HCT116 (cell line): ENCODE data around the gene GBP5. TPM values are rescaled to one million over a fixed set of nuclear protein-coding genes. Genes with fewer than 3 reads are reported as not detected.

ENCODE experiments used
- ATAC-seq: fragments of 200-7000 bp; cut with Tn5 transposase; 2 replicates; pipeline ENCODE4 v1.9.1; 2020; ENCODE audit warnings: mild to moderate bottlenecking, moderate library complexity
- BruUV-seq: library from RNA; stranded (reverse); fragments of 400-500 nt; replicated peaks from 2 replicates; lab custom pipeline; 2021; lab: Mats Ljungman, UMichigan
- CTCF ChIA-PET: fragments of 300-600 bp; sonication (Branson Sonifier 250); formaldehyde crosslinking; loops from one replicate; lab custom pipeline; 2021; ENCODE audit warnings: antibody characterized with exemption; lab: Charles Lee
- POLR2A ChIA-PET: fragments of 300-600, 350-600 bp; sonication (Branson Sonifier 250); formaldehyde crosslinking; loops from one replicate; lab custom pipeline; 2021; ENCODE audit warnings: antibody characterized with exemption; lab: Charles Lee
- RAD21 ChIA-PET, 2 experiments: fragments of 300-600 bp; sonication (Branson Sonifier 250); formaldehyde crosslinking; loops; one replicate each; lab custom pipeline; 2023; ENCODE audit warnings: low total read pairs in 2 of 2; ENCODE audit not compliant: uncharacterized antibody in 2 of 2, unreplicated experiment in 2 of 2, low non-redundant PET in 1 of 2; lab: Charles Lee
- DNase-seq: peaks from one replicate; pipeline ENCODE4 v3.0.0-alpha.2; 2010; ENCODE audit warnings: low read depth, low spot score
- H2AFZ ChIP-seq: fragments of 200-600 bp; shearing (Covaris generic), sonication (generic); 2 replicates; pipeline ENCODE4 v1.6.1; 2017; ENCODE audit warnings: low read depth, mixed run types, mixed read lengths, antibody characterized with exemption, low read length; ENCODE audit not compliant: poor library complexity, severe bottlenecking
- H3K27ac ChIP-seq: 2 replicates; pipeline ENCODE4 v1.5.1; 2012; ENCODE audit warnings: low read depth, low read length
- H3K27me3 ChIP-seq: fragments of 200-600 bp; sonication (generic); 2 replicates; pipeline ENCODE4 v1.6.1; 2016; ENCODE audit warnings: mixed run types, low read length, mixed read lengths; ENCODE audit not compliant: insufficient read depth
- H3K36me3 ChIP-seq, 2 experiments: fragments of 200-500 bp in 1 of 2; fragments of 200-600 bp in 1 of 2; sonication (Bioruptor generic) in 1 of 2; sonication (generic) in 1 of 2; 2 replicates each; pipeline versions ENCODE4 v1.5.1 to v1.6.1; 2014 to 2016; ENCODE audit warnings: low read length in 2 of 2, inconsistent platforms in 1 of 2, mixed read lengths in 1 of 2, mixed run types in 1 of 2; ENCODE audit not compliant: insufficient read depth in 2 of 2, control insufficient read depth in 1 of 2
- H3K4me1 ChIP-seq, 2 experiments: fragments of 200-600 bp in 1 of 2; sonication (generic) in 1 of 2; 2 replicates each; pipeline versions ENCODE4 v1.5.1 to v1.6.1; 2012 to 2017; ENCODE audit warnings: low read length in 2 of 2, inconsistent platforms in 1 of 2, mild to moderate bottlenecking in 1 of 2, mixed read lengths in 1 of 2, mixed run types in 1 of 2, moderate library complexity in 1 of 2; ENCODE audit not compliant: insufficient read depth in 2 of 2, control insufficient read depth in 1 of 2
- H3K4me2 ChIP-seq: fragments of 200-600 bp; sonication (generic); 2 replicates; pipeline ENCODE4 v1.6.1; 2017; ENCODE audit warnings: mixed run types, low read length, mixed read lengths
- H3K4me3 ChIP-seq, 2 experiments: fragments of 200-600 bp in 1 of 2; sonication (generic) in 1 of 2; replicated peaks in 1 of 2; 2 replicates each; pipeline ENCODE4 v1.5.1; 2011 to 2016; ENCODE audit warnings: low read length in 2 of 2, control low read depth in 1 of 2, low read depth in 1 of 2, mild to moderate bottlenecking in 1 of 2, mixed read lengths in 1 of 2, mixed run types in 1 of 2
- H3K79me2 ChIP-seq: fragments of 200-600 bp; sonication (generic); 2 replicates; pipeline ENCODE4 v1.6.1; 2017; ENCODE audit warnings: mild to moderate bottlenecking, mixed run types, low read length, moderate library complexity, mixed read lengths; ENCODE audit not compliant: insufficient read depth
- H3K9ac ChIP-seq: fragments of 200-600 bp; sonication (generic); 2 replicates; pipeline ENCODE4 v1.6.1; 2016; ENCODE audit warnings: low read length, mixed read lengths
- H3K9me2 ChIP-seq: fragments of 200-600 bp; sonication (generic), shearing (Covaris generic); 2 replicates; pipeline ENCODE4 v1.6.1; 2017; ENCODE audit warnings: mixed run types, mild to moderate bottlenecking, moderate library complexity; ENCODE audit not compliant: insufficient read depth
- H3K9me3 ChIP-seq, 2 experiments: fragments of 200-500 bp in 1 of 2; fragments of 200-600 bp in 1 of 2; sonication (Bioruptor generic) in 1 of 2; sonication (generic) in 1 of 2; 2 replicates each; pipeline ENCODE4 v1.6.1; 2014 to 2017; ENCODE audit warnings: low read length in 2 of 2, mixed read lengths in 2 of 2, inconsistent platforms in 1 of 2, low read depth in 1 of 2, mild to moderate bottlenecking in 1 of 2, mixed run types in 1 of 2, moderate library complexity in 1 of 2; ENCODE audit not compliant: control insufficient read depth in 1 of 2, insufficient read depth in 1 of 2
- H4K20me1 ChIP-seq: fragments of 200-600 bp; sonication (generic), shearing (Covaris generic); 2 replicates; pipeline ENCODE4 v1.6.1; 2017; ENCODE audit warnings: mixed run types, mild to moderate bottlenecking, moderate library complexity; ENCODE audit not compliant: insufficient read depth
- CBX3 ChIP-seq: IDR thresholded peaks from 2 replicates; pipeline ENCODE4 v1.6.1; 2012; ENCODE audit warnings: low read depth
- EGR1 ChIP-seq: IDR thresholded peaks from 2 replicates; pipeline ENCODE4 v1.6.1; 2012; ENCODE audit warnings: low read depth
- ELF1 ChIP-seq: IDR thresholded peaks from 2 replicates; pipeline ENCODE4 v1.6.1; 2012; ENCODE audit warnings: low read depth, borderline replicate concordance
- EZH2phosphoT487 ChIP-seq: fragments of 200-600 bp; IDR thresholded peaks from 2 replicates; pipeline ENCODE4 v1.6.1; 2018; ENCODE audit warnings: antibody characterized with exemption, borderline replicate concordance
- FOSL1 ChIP-seq: IDR thresholded peaks from 2 replicates; pipeline ENCODE4 v1.6.1; 2012; ENCODE audit warnings: low read depth
- POLR2A ChIP-seq: IDR thresholded peaks from 2 replicates; pipeline ENCODE4 v1.7.0; 2011; ENCODE audit warnings: borderline replicate concordance; ENCODE audit not compliant: insufficient read depth, insufficient read length; ENCODE audit errors: extremely low read depth
- RAD21 ChIP-seq: IDR thresholded peaks from 2 replicates; pipeline ENCODE4 v1.6.1; 2012; ENCODE audit warnings: low read depth, mild to moderate bottlenecking
- SIN3A ChIP-seq: IDR thresholded peaks from 2 replicates; pipeline ENCODE4 v1.6.1; 2012; ENCODE audit warnings: low read depth
- SRF ChIP-seq: IDR thresholded peaks from 2 replicates; pipeline ENCODE4 v1.6.1; 2012; ENCODE audit warnings: low read depth
- TCF7L2 ChIP-seq: IDR thresholded peaks from 2 replicates; pipeline ENCODE4 v1.7.0; 2011; ENCODE audit warnings: borderline replicate concordance, inconsistent platforms; ENCODE audit not compliant: insufficient read depth, insufficient read length; ENCODE audit errors: extremely low read depth
- YY1 ChIP-seq: IDR thresholded peaks from 2 replicates; pipeline ENCODE4 v1.6.1; 2011; ENCODE audit warnings: low read length, low read depth, moderate library complexity, mild to moderate bottlenecking; ENCODE audit not compliant: insufficient replicate concordance; ENCODE audit errors: extremely low read depth
- ZFX ChIP-seq: fragments of 450-650 bp; IDR thresholded peaks from 2 replicates; pipeline ENCODE4 v1.6.1; 2017
- ZNF274 ChIP-seq: fragments of 200-500 bp; sonication (Bioruptor generic); IDR thresholded peaks from 2 replicates; pipeline ENCODE4 v1.6.1; 2014; ENCODE audit warnings: mild to moderate bottlenecking, low read depth, low read length, inconsistent platforms
- intact Hi-C: fragments of 100-400 bp; cut with micrococcal nuclease; formaldehyde crosslinking; loops from 2 replicates; pipeline ENCODE4 v1.10.0; 2022
- total RNA-seq: library from RNA; stranded (reverse); gene quantifications from one replicate; pipeline ENCODE4 v1.2.1, GENCODE V29; 2021; ENCODE audit not compliant: unreplicated experiment
- TF ChIP-seq, protein P1 (sequence below), 3 experiments: fragments of 200-600 bp in 1 of 3; sonication (generic) in 1 of 3; IDR thresholded peaks in 2 of 3; conservative IDR thresholded peaks in 1 of 3; 2 replicates each; pipeline ENCODE4 v1.5.1; 2012 to 2017; ENCODE audit warnings: low read depth in 2 of 3, low read length in 2 of 3, antibody characterized with exemption in 1 of 3, borderline replicate concordance in 1 of 3, control low read depth in 1 of 3, mild to moderate bottlenecking in 1 of 3, mixed read lengths in 1 of 3, mixed run types in 1 of 3, moderate library complexity in 1 of 3; ENCODE audit not compliant: insufficient read depth in 1 of 3
- TF ChIP-seq, protein P2 (sequence below): IDR thresholded peaks from 2 replicates; pipeline ENCODE4 v1.6.1; 2012; ENCODE audit warnings: low read depth
- TF ChIP-seq, protein P3 (sequence below): IDR thresholded peaks from 2 replicates; pipeline ENCODE4 v1.6.1; 2012

Gene GBP5
- total RNA-seq, 1 experiment from 2014 or later = 0.17 TPM

DNA sequence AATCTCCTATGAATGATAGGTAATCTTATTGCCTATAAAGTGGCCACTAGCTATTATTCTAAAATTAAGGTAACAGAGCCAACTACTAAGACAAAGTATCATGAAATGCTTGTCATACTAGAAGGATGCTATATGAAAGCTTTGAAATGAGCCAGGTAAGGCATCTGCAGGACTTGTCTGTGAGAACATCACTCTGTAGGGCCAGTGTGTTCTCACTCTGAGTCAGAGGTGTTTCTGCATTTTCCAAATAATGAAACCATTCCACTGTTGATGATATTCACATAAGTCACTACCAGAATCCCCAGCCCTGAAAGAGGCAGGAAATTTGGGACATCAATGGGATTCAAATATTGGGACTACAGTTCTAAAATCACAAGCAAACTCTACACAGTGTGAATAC lies 25.8 kb upstream of the GBP5 start:
- no TSS peak for BruUV-seq
- CTCF ChIA-PET = no interaction called here

DNA sequence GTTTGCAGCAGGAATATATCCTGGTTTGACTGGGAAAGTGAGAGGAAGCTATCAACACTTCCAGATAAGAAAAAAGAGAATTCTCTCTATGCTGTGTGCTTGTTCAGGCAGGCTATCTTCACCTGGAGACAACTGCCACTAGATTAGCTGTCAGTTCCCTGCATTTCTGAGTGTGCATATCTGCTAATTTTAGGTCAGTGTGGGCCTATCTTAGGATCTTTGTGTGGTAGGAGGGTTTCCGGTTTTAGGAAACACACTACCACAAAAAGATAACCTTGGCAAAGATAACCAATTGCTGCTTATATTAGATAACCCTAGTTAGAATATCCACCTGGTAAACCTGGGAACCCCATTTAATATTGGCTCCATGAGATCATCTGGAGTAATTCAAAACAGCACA lies 22.5 kb upstream of the GBP5 start:
- Histone ChIP-seq H4K20me1 (no peaks in the 10 kb centered on the region), H3K4me3 (no peak overlapping the region), H3K9me2 (no peaks in the 10 kb centered on the region), H3K27ac (no peak overlapping the region), H3K4me1 (no peaks in the 10 kb centered on the region), H3K9ac (no peak overlapping the region), H3K36me3 (no peaks in the 10 kb centered on the region), H2AFZ (no peak overlapping the region), H3K27me3 (no peaks in the 10 kb centered on the region), H3K4me2 (no peak overlapping the region), H3K9me3 (no peaks in the 10 kb centered on the region; a peak in 1 of 4 replicates), H3K79me2 (no peaks in the 10 kb centered on the region)
- DNase-seq = no peak
- RAD21 ChIA-PET = no interaction called here
- intact Hi-C loops = no loop called here
- POLR2A ChIA-PET = no interaction called here
- CTCF ChIA-PET = no interaction called here
- no TSS peak for BruUV-seq
- ATAC-seq = no peak
- TF ChIP-seq, protein P1, sequence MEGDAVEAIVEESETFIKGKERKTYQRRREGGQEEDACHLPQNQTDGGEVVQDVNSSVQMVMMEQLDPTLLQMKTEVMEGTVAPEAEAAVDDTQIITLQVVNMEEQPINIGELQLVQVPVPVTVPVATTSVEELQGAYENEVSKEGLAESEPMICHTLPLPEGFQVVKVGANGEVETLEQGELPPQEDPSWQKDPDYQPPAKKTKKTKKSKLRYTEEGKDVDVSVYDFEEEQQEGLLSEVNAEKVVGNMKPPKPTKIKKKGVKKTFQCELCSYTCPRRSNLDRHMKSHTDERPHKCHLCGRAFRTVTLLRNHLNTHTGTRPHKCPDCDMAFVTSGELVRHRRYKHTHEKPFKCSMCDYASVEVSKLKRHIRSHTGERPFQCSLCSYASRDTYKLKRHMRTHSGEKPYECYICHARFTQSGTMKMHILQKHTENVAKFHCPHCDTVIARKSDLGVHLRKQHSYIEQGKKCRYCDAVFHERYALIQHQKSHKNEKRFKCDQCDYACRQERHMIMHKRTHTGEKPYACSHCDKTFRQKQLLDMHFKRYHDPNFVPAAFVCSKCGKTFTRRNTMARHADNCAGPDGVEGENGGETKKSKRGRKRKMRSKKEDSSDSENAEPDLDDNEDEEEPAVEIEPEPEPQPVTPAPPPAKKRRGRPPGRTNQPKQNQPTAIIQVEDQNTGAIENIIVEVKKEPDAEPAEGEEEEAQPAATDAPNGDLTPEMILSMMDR (IDR thresholded peaks at IDR 0.05 in 2 of 3, conservative IDR thresholded peaks at IDR 0.05 in 1 of 3; ENCODE audit: borderline replicate concordance in 1 of 3, insufficient read depth in 1 of 3, low read depth in 2 of 3, low read length in 2 of 3) = no peak
- TF ChIP-seq EGR1 (no peak), ELF1 (no peak), ZNF274 (no peak), SRF (no peak), ZFX (no peak), SIN3A (no peak), TCF7L2 (no peak), FOSL1 (no peak), CBX3 (no peak), POLR2A (no peak), EZH2phosphoT487 (no peak), YY1 (no peak), RAD21 (no peak)
- TF ChIP-seq, protein P2, sequence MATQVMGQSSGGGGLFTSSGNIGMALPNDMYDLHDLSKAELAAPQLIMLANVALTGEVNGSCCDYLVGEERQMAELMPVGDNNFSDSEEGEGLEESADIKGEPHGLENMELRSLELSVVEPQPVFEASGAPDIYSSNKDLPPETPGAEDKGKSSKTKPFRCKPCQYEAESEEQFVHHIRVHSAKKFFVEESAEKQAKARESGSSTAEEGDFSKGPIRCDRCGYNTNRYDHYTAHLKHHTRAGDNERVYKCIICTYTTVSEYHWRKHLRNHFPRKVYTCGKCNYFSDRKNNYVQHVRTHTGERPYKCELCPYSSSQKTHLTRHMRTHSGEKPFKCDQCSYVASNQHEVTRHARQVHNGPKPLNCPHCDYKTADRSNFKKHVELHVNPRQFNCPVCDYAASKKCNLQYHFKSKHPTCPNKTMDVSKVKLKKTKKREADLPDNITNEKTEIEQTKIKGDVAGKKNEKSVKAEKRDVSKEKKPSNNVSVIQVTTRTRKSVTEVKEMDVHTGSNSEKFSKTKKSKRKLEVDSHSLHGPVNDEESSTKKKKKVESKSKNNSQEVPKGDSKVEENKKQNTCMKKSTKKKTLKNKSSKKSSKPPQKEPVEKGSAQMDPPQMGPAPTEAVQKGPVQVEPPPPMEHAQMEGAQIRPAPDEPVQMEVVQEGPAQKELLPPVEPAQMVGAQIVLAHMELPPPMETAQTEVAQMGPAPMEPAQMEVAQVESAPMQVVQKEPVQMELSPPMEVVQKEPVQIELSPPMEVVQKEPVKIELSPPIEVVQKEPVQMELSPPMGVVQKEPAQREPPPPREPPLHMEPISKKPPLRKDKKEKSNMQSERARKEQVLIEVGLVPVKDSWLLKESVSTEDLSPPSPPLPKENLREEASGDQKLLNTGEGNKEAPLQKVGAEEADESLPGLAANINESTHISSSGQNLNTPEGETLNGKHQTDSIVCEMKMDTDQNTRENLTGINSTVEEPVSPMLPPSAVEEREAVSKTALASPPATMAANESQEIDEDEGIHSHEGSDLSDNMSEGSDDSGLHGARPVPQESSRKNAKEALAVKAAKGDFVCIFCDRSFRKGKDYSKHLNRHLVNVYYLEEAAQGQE = no peak
- TF ChIP-seq, protein P3, sequence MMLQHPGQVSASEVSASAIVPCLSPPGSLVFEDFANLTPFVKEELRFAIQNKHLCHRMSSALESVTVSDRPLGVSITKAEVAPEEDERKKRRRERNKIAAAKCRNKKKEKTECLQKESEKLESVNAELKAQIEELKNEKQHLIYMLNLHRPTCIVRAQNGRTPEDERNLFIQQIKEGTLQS = no peak

More for the DNA sequence above, 25.8 kb upstream of the GBP5 start:
- POLR2A ChIA-PET = no interaction called here
- Histone ChIP-seq H3K27ac (no peak overlapping the region), H3K9me2 (no peaks in the 10 kb centered on the region), H4K20me1 (no peaks in the 10 kb centered on the region), H3K4me3 (no peak overlapping the region), H3K9me3 (no peaks in the 10 kb centered on the region; a peak in 1 of 4 replicates), H3K79me2 (no peaks in the 10 kb centered on the region), H3K4me2 (no peak overlapping the region), H3K9ac (no peak overlapping the region), H3K36me3 (no peaks in the 10 kb centered on the region), H3K27me3 (no peaks in the 10 kb centered on the region), H3K4me1 (no peaks in the 10 kb centered on the region), H2AFZ (no peak overlapping the region)
- DNase-seq (no peak), ATAC-seq (no peak)
- intact Hi-C loops = no loop called here
- TF ChIP-seq POLR2A (no peak), RAD21 (no peak), EZH2phosphoT487 (no peak)
- RAD21 ChIA-PET = no interaction called here
